Body of pancreas (tissue), 4 donors: ENCODE results near the gene SIK2. TPM values are rescaled to one million over a fixed set of nuclear protein-coding genes. Genes with fewer than 3 reads are reported as not detected.

Source experiments
- ATAC-seq: fragments of 150-250 bp; one replicate; pipeline ENCODE4 v1.9.1; 2016
- DNase-seq, 4 donors: peaks; one replicate each; pipeline ENCODE4 v3.0.0-alpha.2; 2019
- H3K27ac ChIP-seq, 4 donors: fragments of 200-600 bp; sonication (generic); 1 replicate in 3 of 4; 2 replicates in 1 of 4; pipeline versions ENCODE4 v1.5.1 to v1.6.1; 2016 to 2019; ENCODE audit warnings: mild to moderate bottlenecking in 1 of 4, mixed read lengths in 1 of 4, moderate library complexity in 1 of 4
- H3K27me3 ChIP-seq, 2 donors: fragments of 200-600 bp; sonication (generic); one replicate each; pipeline ENCODE4 v1.6.0; 2016; ENCODE audit warnings: mild to moderate bottlenecking in 1 of 2
- H3K36me3 ChIP-seq, 2 donors: fragments of 200-600 bp; sonication (generic); replicated peaks in 1 of 2; 2 replicates each; pipeline ENCODE4 v1.5.1; 2016; ENCODE audit warnings: low read depth in 2 of 2; ENCODE audit not compliant: insufficient read depth in 1 of 2
- H3K4me1 ChIP-seq: fragments of 200-600 bp; sonication (generic); one replicate; pipeline ENCODE4 v1.6.0; 2016
- H3K4me3 ChIP-seq, 2 donors: fragments of 200-600 bp; sonication (generic); 1 replicate in 1 of 2; 2 replicates in 1 of 2; pipeline ENCODE4 v1.5.1; 2016 to 2019
- H3K9me3 ChIP-seq, 3 donors: fragments of 200-600 bp; sonication (generic); 1 replicate in 2 of 3; 2 replicates in 1 of 3; pipeline ENCODE4 v1.5.1; 2016
- POLR2A ChIP-seq, 3 donors: fragments of 450-650 bp; IDR thresholded peaks; one replicate each; pipeline ENCODE4 v1.6.1; 2016; ENCODE audit warnings: antibody characterized with exemption in 3 of 3, mild to moderate bottlenecking in 2 of 3
- WGBS, 2 donors: methylation state at CpG; one replicate each; pipeline ENCODE4 v1.1.5; 2017; 5-methylcytosine and 5-hydroxymethylcytosine counted together
- intact Hi-C: fragments of 100-400 bp; cut with DNase I; formaldehyde crosslinking; loops from one replicate; pipeline ENCODE4 v1.15.1; 2023
- total RNA-seq, 2 donors: library from RNA; depleted of rRNA; stranded (reverse); fragments of >200 nt; gene quantifications; one replicate each; pipeline ENCODE4 v1.1.0, GENCODE V29; 2016
- TF ChIP-seq, protein P1 (sequence below), 7 experiments: fragments of 450-650 bp in 4 of 7; fragments of 200-600 bp in 3 of 7; sonication (generic) in 3 of 7; IDR thresholded peaks; one replicate each; pipeline ENCODE4 v1.5.1; 2016 to 2019; ENCODE audit warnings: antibody characterized with exemption in 7 of 7

Gene SIK2
- total RNA-seq, 2 donors from 2014 or later = 15.3 to 16.5 TPM

DNA sequence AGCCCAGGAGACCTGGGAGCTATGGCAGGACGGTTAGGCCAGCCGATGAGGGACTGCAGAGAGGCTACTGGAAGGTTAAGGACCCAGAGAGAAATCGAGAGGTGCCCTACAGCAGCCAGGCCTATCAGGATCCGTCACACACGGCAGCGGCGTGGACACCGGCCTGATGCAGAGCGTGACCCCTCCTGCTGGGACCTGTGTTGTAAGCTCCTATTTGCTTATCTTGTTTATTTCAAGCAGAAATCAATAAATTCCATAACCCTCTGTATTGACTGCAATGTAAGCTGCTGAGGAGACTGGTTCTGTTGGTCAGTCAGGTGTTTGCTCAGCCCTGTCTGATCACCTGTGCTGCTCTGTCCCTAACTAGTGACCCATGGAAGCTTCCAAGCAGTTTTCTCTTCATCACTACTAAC is 124.1 kb downstream of the SIK2 start:
- no peak for TF ChIP-seq POLR2A (IDR thresholded peaks at IDR 0.05)
- TF ChIP-seq, protein P1, sequence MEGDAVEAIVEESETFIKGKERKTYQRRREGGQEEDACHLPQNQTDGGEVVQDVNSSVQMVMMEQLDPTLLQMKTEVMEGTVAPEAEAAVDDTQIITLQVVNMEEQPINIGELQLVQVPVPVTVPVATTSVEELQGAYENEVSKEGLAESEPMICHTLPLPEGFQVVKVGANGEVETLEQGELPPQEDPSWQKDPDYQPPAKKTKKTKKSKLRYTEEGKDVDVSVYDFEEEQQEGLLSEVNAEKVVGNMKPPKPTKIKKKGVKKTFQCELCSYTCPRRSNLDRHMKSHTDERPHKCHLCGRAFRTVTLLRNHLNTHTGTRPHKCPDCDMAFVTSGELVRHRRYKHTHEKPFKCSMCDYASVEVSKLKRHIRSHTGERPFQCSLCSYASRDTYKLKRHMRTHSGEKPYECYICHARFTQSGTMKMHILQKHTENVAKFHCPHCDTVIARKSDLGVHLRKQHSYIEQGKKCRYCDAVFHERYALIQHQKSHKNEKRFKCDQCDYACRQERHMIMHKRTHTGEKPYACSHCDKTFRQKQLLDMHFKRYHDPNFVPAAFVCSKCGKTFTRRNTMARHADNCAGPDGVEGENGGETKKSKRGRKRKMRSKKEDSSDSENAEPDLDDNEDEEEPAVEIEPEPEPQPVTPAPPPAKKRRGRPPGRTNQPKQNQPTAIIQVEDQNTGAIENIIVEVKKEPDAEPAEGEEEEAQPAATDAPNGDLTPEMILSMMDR (IDR thresholded peaks at IDR 0.05) = no peak
- Histone ChIP-seq H3K27ac (peak overlapping the region in 2 of 4 donors; percentile 10 to 58), H3K4me3 (no peak overlapping the region), H3K27me3 (no peaks in the 10 kb centered on the region), H3K4me1 (peaks cover 24% of the 10 kb centered on the region), H3K9me3 (no peaks in the 10 kb centered on the region), H3K36me3 (peaks cover 7 to 24% of the 10 kb centered on the region in 2 donors)
- DNase-seq (peak in 2 of 4 donors; percentile 37 to 42), ATAC-seq (peak; percentile 68)
- intact Hi-C loops = no loop called here
- WGBS, 2 donors = 19 to 46% methylated on average over 7 to 9 of the region's 9 CpGs

DNA sequence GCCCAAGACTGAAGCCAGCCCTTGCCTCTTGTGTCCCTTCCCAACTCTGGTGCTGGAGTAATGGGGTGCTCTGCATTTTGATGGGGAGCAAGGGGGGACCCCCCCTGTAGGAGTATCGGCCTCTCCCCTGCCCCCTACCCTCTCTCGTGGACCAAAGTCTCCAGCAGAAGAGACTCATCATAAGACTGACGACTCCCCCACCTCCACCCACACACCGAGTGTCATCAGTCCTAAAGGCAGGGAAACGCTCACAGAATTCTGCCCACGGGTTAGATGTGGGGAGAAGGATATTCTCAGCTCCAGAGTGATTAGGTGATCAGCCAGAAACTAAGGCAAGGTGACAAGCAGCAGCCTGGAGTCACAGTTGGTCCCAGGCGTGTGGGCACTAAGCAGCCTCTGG is 125.2 kb downstream of the SIK2 start:
- Histone ChIP-seq H3K4me1 (peaks cover 30% of the 10 kb centered on the region), H3K27ac (peak overlapping the region in 2 of 4 donors; percentile 10 to 27), H3K9me3 (no peaks in the 10 kb centered on the region), H3K36me3 (peaks cover 7 to 17% of the 10 kb centered on the region in 2 donors), H3K4me3 (no peak overlapping the region), H3K27me3 (no peaks in the 10 kb centered on the region)
- intact Hi-C loops = no loop called here
- WGBS, 2 donors = 85 to 86% methylated on average over 6 to 7 of the region's 7 CpGs
- DNase-seq (no peak), ATAC-seq (no peak)
- TF ChIP-seq, protein P1 (IDR thresholded peaks at IDR 0.05) = no peak
- no peak for TF ChIP-seq POLR2A (IDR thresholded peaks at IDR 0.05)

DNA sequence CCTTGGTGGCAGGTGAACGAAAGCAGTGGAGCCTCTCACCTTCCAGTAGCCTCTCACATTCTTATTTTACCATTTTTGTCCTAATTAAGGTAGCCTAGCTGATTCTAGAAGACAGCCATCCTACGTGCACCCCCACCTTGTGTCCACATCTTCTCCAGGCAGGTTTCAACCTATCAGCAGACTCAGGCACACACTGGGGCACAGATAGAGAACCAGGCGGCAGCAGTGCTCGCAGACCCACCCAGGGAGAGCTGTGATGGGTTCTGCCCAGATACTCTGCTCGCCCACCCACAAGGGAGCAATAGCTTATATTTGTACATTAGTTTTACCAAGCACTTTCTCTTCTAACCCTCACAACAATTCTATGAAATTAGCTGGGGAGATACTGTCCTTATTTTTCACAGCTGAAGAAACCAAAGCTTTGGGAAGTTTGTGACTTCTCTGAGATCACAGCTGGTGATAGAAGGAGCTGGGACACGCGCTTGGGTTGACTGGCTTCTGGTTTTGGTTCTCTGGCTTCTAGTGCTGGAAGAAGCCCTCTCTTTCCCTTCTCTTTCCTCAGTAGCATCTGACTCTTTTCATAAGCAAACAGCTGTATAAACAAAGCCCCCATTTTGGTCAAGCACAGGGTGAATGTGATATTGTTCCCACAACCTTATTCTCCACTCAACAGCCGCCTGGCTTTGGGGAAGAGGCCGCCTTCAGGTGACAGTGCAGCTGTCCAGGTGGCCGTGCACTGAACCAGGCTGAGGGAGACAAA is 127.0 kb downstream of the SIK2 start:
- DNase-seq (no peak), ATAC-seq (no peak)
- Histone ChIP-seq H3K36me3 (peaks cover 4 to 5% of the 10 kb centered on the region in 2 donors), H3K27me3 (no peaks in the 10 kb centered on the region), H3K4me1 (peaks cover 48% of the 10 kb centered on the region), H3K9me3 (no peaks in the 10 kb centered on the region), H3K27ac (peak overlapping the region in 2 of 4 donors; percentile 7 to 79), H3K4me3 (no peak overlapping the region)
- 87 to 88% methylated on average over 10 of the region's 10 CpGs for WGBS, 2 donors
- intact Hi-C loops = no loop called here
- TF ChIP-seq POLR2A (IDR thresholded peaks at IDR 0.05) = no peak
- TF ChIP-seq, protein P1 (IDR thresholded peaks at IDR 0.05) = no peak

DNA sequence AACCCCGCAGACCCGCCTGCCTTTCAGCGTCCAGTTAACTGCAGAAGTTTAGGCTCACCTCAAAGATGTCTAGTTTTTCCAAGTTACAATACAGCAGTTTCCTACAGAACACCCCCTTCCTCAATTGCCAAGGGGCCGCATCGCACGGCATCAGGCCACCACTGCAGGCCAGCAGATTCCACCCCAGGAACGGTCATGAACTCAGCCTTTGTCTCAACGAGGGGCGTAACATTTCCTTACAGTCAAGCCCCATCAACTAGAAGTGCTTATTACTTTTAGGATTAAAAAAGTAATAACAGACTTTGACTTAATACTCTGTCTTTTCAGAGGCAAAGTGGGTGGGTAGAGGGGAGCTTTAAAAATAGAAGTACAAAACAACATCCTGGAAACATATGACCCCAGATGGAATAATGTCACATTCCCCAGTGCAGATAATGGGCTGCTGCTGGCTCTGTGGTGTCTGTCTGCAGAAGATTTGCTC is 127.6 kb downstream of the SIK2 start:
- ATAC-seq = no peak
- peaks cover 54% of the 10 kb centered on the region for H3K4me1 ChIP-seq
- H3K4me3 ChIP-seq = no peak overlapping the region
- H3K36me3 ChIP-seq = peaks cover 0 to under 1% of the 10 kb centered on the region in 2 donors
- H3K9me3 ChIP-seq = no peaks in the 10 kb centered on the region
- H3K27me3 ChIP-seq = no peaks in the 10 kb centered on the region
- H3K27ac ChIP-seq = peak overlapping the region in 2 of 4 donors; percentile 7 to 79
- TF ChIP-seq, protein P1 (IDR thresholded peaks at IDR 0.05) = no peak
- no peak for TF ChIP-seq POLR2A (IDR thresholded peaks at IDR 0.05)
- intact Hi-C loops = no loop called here
- WGBS, 2 donors = 82 to 89% methylated on average over 9 of the region's 9 CpGs
- no peak for DNase-seq
